Measurements from ENCODE around the gene PCNX1.

DNA sequence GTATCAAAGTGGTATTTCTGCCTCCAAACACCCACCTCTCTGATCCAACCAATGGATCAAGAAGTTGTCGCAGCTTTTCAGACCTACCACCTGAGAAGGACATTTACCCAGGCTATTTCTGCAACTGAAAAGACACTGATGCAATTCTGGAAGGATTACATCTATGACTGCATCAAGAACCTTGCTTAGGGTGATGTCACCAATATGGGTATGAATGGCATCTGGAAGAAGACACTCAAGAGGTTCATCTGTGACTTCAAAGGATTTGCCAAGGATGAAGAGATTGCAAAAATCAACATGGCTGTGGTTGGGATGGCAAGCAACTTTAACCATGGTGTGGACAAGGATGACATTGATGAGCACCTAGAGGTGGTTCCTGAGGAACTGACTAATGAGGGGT, 154.2 kb downstream of the PCNX1 start:
- TF ChIP-seq, protein P1, sequence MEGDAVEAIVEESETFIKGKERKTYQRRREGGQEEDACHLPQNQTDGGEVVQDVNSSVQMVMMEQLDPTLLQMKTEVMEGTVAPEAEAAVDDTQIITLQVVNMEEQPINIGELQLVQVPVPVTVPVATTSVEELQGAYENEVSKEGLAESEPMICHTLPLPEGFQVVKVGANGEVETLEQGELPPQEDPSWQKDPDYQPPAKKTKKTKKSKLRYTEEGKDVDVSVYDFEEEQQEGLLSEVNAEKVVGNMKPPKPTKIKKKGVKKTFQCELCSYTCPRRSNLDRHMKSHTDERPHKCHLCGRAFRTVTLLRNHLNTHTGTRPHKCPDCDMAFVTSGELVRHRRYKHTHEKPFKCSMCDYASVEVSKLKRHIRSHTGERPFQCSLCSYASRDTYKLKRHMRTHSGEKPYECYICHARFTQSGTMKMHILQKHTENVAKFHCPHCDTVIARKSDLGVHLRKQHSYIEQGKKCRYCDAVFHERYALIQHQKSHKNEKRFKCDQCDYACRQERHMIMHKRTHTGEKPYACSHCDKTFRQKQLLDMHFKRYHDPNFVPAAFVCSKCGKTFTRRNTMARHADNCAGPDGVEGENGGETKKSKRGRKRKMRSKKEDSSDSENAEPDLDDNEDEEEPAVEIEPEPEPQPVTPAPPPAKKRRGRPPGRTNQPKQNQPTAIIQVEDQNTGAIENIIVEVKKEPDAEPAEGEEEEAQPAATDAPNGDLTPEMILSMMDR (IDR thresholded peaks at IDR 0.05): no peak
- no peak for TF ChIP-seq EP300 (IDR thresholded peaks at IDR 0.05)
